ENCODE results near the gene FRMD6.
A peak's percentile ranks its signal among the peaks of the same experiment; 100 is the strongest.
"Not testable (repeated sequence)": the region's sequence is repeated elsewhere in the genome, so short reads cannot be mapped to it uniquely, and the experiment has no call there.

The FRMD6 gene

DNA sequence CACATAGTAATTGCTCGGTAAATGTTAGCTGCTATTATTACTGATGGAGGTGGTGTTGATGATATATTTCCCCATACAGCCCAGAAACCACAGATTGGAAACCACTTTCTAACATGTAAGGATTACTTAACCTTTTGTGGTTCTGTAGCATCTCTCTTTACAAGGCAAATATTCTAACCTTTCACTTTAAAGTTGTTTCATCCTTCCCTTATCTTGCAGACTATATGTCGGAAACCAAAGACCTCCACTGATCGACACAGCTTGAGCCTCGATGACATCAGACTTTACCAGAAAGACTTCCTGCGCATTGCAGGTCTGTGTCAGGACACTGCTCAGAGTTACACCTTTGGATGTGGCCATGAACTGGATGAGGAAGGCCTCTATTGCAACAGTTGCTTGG, 75.8 kb downstream of the FRMD6 start:
- no peak for DNase-seq

GRCh38 chr14:51730098-51730497, 78.4 kb downstream of the FRMD6 start:
- no peak for DNase-seq

GRCh38 chr14:51730684-51731083, 79.0 kb downstream of the FRMD6 start:
- DNase-seq: no peak

- DNase-seq: no peak
Observed at GRCh38 chr14:51732494-51733112, 80.9 kb downstream of the FRMD6 start.

- DNase-seq: no peak
Observed at GRCh38 chr14:51733147-51733546, 81.4 kb downstream of the FRMD6 start.

DNA sequence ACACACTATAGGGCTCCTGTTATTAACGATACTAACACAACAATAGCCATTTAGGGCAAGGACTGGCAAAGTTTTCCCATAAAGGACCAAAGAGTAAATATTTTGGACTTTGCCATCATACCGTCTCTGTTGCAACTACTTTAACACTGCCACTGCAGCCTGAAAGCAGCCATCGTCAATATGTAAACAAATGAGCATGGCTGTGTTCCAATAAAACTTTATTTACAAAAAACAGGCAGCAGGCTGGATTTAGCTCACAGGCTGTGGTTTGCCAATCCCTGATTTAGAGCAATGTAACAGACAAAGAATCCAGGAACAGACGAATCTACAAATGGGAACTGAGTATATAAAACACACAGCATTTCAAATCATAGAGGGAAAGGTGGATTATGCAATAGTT, 84.1 kb downstream of the FRMD6 start:
- DNase-seq: no peak

GRCh38 chr14:51738754-51739153, 87.0 kb downstream of the FRMD6 start:
- no peak for DNase-seq

DNA sequence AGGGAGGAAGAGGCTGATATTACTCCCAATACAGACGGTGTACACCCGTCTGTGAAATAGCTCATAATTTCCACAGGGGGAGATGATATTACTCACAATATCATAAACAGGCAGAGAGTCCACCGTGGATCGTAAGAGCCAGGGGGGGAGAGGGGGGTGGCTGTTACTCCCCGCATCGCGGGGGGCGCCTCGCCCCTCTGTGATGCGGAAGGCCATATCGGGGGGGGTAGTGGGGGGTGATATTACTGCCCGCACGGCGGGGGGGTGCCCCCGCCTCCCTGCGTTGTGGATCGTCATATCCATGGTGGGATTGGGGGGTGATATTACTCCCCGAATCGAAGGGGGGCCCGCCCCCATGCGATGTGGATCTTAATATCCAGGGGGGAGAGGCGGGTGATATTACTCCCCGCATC, 91.9 kb downstream of the FRMD6 start:
- DNase-seq: no peak

DNA sequence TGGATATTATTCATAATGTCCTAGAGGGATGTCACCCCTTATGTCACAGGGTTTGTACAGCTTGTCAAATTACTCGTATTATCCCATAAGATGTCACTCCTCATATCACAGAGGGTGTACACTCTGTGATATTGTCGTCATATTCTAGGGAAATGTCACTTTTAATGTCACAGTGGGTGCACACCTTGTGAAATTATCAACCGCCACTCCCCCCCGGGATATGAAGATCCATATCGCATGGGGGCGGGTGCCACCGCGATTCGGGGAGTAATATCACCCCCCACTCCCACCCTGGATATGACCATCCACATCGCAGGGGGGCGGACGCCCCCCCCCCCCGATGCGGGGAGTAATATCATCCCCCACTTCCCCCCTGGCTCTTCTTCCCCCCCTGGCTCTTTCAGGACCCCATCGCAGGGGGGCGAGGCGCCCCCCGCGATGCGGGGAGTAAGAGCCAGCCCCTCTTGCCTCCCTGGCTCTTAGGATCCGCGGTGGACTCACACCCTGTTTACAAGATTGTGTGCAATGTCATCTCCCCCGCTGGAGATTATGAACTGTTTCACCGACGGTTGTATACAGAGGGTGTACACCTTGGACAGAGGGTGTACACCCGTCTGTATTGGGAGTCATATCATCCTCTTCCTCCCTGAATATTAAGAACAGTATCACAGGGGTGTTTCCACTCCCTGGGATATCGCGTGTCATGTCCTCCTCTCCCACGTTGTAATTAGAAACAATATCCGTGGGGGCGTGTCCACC, 92.8 kb downstream of the FRMD6 start:
- no peak for DNase-seq

DNA sequence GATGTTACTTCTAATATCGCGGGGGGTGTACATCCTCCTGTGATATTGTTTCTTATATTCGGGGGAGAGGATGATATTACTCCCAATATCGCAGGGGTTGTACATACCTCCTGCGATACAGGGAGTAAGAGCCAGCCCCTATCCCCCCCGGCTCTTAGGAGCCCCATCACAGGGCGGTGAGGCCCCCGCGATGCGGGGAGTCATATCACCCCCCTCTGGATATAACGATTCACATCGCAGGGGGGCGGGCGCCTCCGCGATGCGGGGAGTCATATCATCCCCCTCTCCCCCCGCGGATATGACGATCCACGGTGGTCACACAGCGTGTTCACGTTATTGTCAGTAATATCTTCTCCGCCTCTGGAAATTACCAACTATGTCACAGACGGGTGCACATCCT, 95.1 kb downstream of the FRMD6 start:
- DNase-seq: not testable (repeated sequence)

GRCh38 chr14:51750542-51750941, 98.8 kb downstream of the FRMD6 start:
- no peak for DNase-seq

- not testable (repeated sequence) for DNase-seq
Observed at GRCh38 chr14:51751611-51752345, 100.1 kb downstream of the FRMD6 start.

GRCh38 chr14:51757756-51758155, 106.0 kb downstream of the FRMD6 start:
- DNase-seq: not testable (repeated sequence)

- no peak for DNase-seq
Observed at GRCh38 chr14:51759950-51760349, 108.2 kb downstream of the FRMD6 start.

DNA sequence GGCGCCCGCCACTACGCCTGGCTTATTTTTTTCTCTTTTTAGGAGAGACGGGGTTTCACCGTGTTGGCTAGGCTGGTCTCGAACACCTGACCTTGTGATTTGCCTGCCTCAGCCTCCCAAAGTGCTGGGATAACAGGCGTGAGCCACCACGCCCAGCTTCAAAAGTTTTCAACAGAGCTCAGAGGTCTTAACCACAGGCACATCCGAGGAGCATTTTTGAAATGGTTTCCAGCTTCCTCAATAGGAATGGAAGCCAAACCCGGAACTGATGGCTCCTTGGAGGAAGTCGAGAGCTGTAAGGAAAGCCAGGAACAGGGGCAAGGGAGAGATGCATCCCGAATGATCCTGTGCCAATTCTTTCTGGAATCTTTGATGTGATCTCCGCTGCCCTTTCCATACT, 114.0 kb downstream of the FRMD6 start:
- not testable (repeated sequence) for DNase-seq

- DNase-seq: not testable (repeated sequence)
Observed at GRCh38 chr14:51766586-51766985, 114.9 kb downstream of the FRMD6 start.

DNA sequence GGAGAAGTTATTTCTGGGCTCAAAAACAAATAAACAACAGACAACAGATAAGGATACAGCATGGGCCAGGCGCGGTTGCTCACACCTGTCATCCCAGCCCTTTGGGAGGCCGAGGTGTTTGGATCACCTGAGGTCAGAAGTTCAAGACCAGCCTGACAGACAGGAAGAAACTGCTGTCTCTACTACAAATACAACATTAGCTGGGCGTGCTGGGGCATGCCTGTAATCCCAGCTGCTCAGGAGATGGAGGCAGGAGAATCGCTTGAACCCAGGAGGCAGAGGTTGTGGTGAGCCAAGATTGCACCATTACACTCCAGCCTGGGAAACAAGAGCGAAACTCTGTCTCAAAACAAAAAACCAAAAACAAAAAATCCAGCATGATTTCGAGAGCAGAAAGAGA, 117.6 kb downstream of the FRMD6 start:
- not testable (repeated sequence) for DNase-seq

DNA sequence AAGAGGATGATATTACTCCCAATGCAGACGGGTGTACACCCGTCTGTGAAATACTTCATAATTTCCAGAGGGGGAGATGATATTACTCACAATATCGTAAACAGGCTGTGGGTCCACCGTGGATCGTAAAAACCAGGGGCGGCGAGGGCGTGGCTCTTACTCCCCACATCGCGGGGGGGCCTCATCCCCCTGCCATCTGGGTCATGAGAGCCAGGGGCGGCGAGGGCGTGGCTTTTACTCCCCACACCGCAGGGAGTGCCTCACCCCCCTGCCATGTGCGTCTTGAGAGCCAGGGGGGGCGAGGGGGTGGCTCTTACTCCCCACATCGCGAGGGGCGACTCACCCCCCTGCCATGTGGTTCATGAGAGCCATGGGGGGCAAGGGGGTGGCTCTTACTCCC, 122.5 kb downstream of the FRMD6 start:
- no peak for DNase-seq

GRCh38 chr14:51776102-51776894, 124.6 kb downstream of the FRMD6 start:
- DNase-seq: no peak

DNA sequence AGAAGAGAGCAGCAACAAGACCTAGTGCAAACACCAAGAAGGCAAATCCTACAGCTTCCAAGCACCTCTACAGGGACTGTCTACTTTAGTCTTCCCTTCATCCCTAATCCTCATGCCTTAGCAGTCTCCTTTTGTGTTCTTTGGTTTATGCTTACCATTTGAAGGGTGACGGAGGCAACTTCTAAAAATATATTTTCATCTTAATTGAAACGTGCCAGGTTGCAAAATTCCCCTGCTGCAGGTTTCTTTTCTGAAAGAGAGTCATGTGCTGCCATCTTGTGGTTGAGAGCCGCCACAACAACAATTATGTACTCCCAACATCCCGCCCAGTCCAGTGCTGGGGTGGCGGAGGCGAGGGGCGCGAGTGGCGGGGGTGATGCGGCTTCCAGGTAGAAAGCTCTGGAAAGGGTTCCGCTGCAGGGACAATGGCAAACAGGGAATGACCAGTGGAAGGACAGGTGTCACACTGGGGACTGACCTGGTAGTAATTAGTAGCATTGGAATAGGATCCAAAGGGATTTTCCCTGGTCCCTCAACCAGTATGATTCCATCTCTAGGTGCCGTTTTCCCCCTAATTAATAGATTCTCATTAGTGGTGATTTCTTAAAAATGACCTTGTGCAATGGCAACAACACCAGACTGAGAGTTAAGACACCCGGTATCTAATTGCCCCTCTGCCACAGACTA, 128.4 kb downstream of the FRMD6 start:
- peak; percentile 61 for DNase-seq

Measured in stimulated activated naive CD4-positive, alpha-beta T cell treated with Interleukin-2 at 50 U/mL for 16 hours (primary cell).